GM12878 (cell line): Measurements from ENCODE around the gene RBM18. TPM values are rescaled to one million over a fixed set of nuclear protein-coding genes. Genes with fewer than 3 reads are reported as not detected.

Experiments used
- ATAC-seq: fragments of 200-7000 bp; cut with Tn5 transposase; 3 replicates; pipeline ENCODE4 v1.9.1; 2020; ENCODE audit warnings: mild to moderate bottlenecking, moderate library complexity
- BruUV-seq: library from RNA; stranded (reverse); fragments of 400-500 nt; replicated peaks from 2 replicates; lab custom pipeline; 2021; lab: Mats Ljungman, UMichigan
- CTCF ChIA-PET: fragments of 300-600 bp; sonication (Branson Sonifier 250); formaldehyde crosslinking; extraction: SDS; loops from one replicate; lab custom pipeline; 2021; ENCODE audit warnings: inconsistent platforms; lab: Yijun Ruan, JAX
- POLR2A ChIA-PET: fragments of 350-600 bp; formaldehyde crosslinking; extraction: SDS; loops from one replicate; lab custom pipeline; 2021; ENCODE audit warnings: inconsistent platforms; lab: Charles Lee
- RAD21 ChIA-PET: fragments of 300-600 bp; sonication (Branson Sonifier 250); formaldehyde crosslinking; loops from one replicate; lab custom pipeline; 2023; ENCODE audit warnings: antibody characterized with exemption; ENCODE audit not compliant: unreplicated experiment; lab: Charles Lee
- SMC1A ChIA-PET: fragments of 300-600 bp; sonication (Branson Sonifier 250); formaldehyde crosslinking; loops from one replicate; lab custom pipeline; 2023; ENCODE audit not compliant: unreplicated experiment, uncharacterized antibody; lab: Charles Lee
- DNase-seq: peaks from one replicate; pipeline ENCODE4 v3.0.0-alpha.2; 2011; ENCODE audit warnings: low read depth, low spot score
- FAIRE-seq: peaks from 3 replicates; lab custom pipeline; 2011; peaks lifted over from hg19 to GRCh38; lab: Jason Lieb, UNC
- H2AFZ ChIP-seq: 2 replicates; pipeline ENCODE4 v1.6.0; 2011; ENCODE audit warnings: low read depth, low read length, control low read depth; ENCODE audit not compliant: control insufficient read depth
- H3K27ac ChIP-seq: 2 replicates; pipeline ENCODE4 v1.5.1; 2011; ENCODE audit warnings: control low read depth; ENCODE audit not compliant: control insufficient read depth, insufficient read depth
- H3K27me3 ChIP-seq, 2 experiments: replicated peaks in 1 of 2; 2 replicates each; pipeline versions ENCODE4 v1.6.0 to v1.6.1; 2011; ENCODE audit warnings: low read length in 1 of 2; ENCODE audit not compliant: control insufficient read depth in 2 of 2, insufficient read depth in 2 of 2
- H3K36me3 ChIP-seq, 2 experiments: 2 replicates each; pipeline ENCODE4 v1.5.1; 2011; ENCODE audit warnings: low read length in 1 of 2; ENCODE audit not compliant: control insufficient read depth in 2 of 2, insufficient read depth in 2 of 2
- H3K4me1 ChIP-seq: 2 replicates; pipeline ENCODE4 v1.6.1; 2011; ENCODE audit warnings: mild to moderate bottlenecking, low read length, moderate library complexity, mixed read lengths; ENCODE audit not compliant: control insufficient read depth, insufficient read depth
- H3K4me2 ChIP-seq: 2 replicates; pipeline ENCODE4 v1.6.0; 2011; ENCODE audit warnings: control low read depth; ENCODE audit not compliant: control insufficient read depth, insufficient read depth
- H3K4me3 ChIP-seq: fragments of 200-600 bp; sonication (generic); 2 replicates; pipeline ENCODE4 v1.5.1; 2016
- H3K79me2 ChIP-seq: 2 replicates; pipeline ENCODE4 v1.6.0; 2011; ENCODE audit warnings: low read length; ENCODE audit not compliant: control insufficient read depth, insufficient read depth
- H3K9ac ChIP-seq: 2 replicates; pipeline ENCODE4 v1.8.0; 2011; ENCODE audit warnings: low read length, control low read depth, mixed read lengths; ENCODE audit not compliant: control insufficient read depth, insufficient read depth
- H3K9me3 ChIP-seq: replicated peaks from 3 replicates; pipeline ENCODE4 v1.5.1; 2011; ENCODE audit warnings: mild to moderate bottlenecking, low read length; ENCODE audit not compliant: control insufficient read depth, insufficient read depth
- H4K20me1 ChIP-seq: 2 replicates; pipeline ENCODE4 v1.6.0; 2011; ENCODE audit not compliant: control insufficient read depth, insufficient read depth
- CEBPZ ChIP-seq: fragments of 150-350 bp; IDR thresholded peaks from 2 replicates; pipeline ENCODE4 v1.6.1; 2016; ENCODE audit warnings: low read depth, low read length
- CHD1 ChIP-seq: IDR thresholded peaks from 2 replicates; pipeline ENCODE4 v1.6.1; 2012; ENCODE audit warnings: low read depth, low read length, improper control_type of control experiment
- POLR2A ChIP-seq: IDR thresholded peaks from 2 replicates; pipeline ENCODE4 v1.6.1; 2011; ENCODE audit warnings: low read depth, mild to moderate bottlenecking, low read length
- SREBF2 ChIP-seq: IDR thresholded peaks from 2 replicates; pipeline ENCODE4 v1.6.1; 2012; ENCODE audit warnings: mild to moderate bottlenecking, low read length
- WGBS: methylation state at CpG from one replicate; pipeline ENCODE4 v1.1.6; 2016; ENCODE audit warnings: low lambda C conversion rate; ENCODE audit not compliant: insufficient replicate concordance, insufficient coverage; ENCODE audit errors: missing lambda C conversion rate; 5-methylcytosine and 5-hydroxymethylcytosine counted together
- in situ Hi-C: fragments of 300-500 bp; cut with MboI; formaldehyde crosslinking; loops from 9 replicates; pipeline ENCODE4 v1.14.3; 2018; ENCODE audit warnings: mixed read lengths
- intact Hi-C: fragments of 100-400 bp; cut with micrococcal nuclease; formaldehyde crosslinking; loops from one replicate; pipeline ENCODE4 v1.14.2; 2022; ENCODE audit not compliant: unreplicated experiment
- polyA plus RNA-seq, 11 experiments: library from polyadenylated mRNA; depleted of rRNA in 4 of 11; unstranded in 6 of 11; stranded (reverse) in 5 of 11; fragments of >200 nt; fragmentation: Nextera tagmentation in 4 of 11; fragmentation: Illumina TruSeq in 1 of 11; extraction: Ambion mirVana in 4 of 11; extraction: Trizol in 1 of 11; gene quantifications; 1 replicate in 1 of 11; 2 replicates in 10 of 11; pipeline versions ENCODE4 v1.2.1 to v1.2.3, GENCODE V29; 2011 to 2016; ENCODE audit warnings: inconsistent platforms in 2 of 11, missing spikeins in 2 of 11, low read depth in 1 of 11
- total RNA-seq, 4 experiments: library from RNA; depleted of rRNA in 3 of 4; stranded (reverse); fragments of >200 nt in 3 of 4; fragmentation: Illumina TruSeq in 1 of 4; extraction: Trizol in 1 of 4; gene quantifications; 2 replicates each; pipeline versions ENCODE4 v1.2.1 to v1.2.3, GENCODE V29; 2013 to 2021
- TF ChIP-seq, protein P1 (sequence below): fragments of 450-650 bp; IDR thresholded peaks from 2 replicates; pipeline ENCODE4 v1.6.1; 2016; ENCODE audit warnings: mild to moderate bottlenecking

RBM18 gene
- total and polyA plus RNA-seq, 10 of the 15 experiments (the other 5 are each of a cell fraction or from before 2014, with no cell fraction given) = 6.4 to 46.8 (median 30.4) TPM

- TF ChIP-seq CHD1 (no peak), CEBPZ (no peak), SREBF2 (no peak), POLR2A (no peak)
- TF ChIP-seq, protein P1, sequence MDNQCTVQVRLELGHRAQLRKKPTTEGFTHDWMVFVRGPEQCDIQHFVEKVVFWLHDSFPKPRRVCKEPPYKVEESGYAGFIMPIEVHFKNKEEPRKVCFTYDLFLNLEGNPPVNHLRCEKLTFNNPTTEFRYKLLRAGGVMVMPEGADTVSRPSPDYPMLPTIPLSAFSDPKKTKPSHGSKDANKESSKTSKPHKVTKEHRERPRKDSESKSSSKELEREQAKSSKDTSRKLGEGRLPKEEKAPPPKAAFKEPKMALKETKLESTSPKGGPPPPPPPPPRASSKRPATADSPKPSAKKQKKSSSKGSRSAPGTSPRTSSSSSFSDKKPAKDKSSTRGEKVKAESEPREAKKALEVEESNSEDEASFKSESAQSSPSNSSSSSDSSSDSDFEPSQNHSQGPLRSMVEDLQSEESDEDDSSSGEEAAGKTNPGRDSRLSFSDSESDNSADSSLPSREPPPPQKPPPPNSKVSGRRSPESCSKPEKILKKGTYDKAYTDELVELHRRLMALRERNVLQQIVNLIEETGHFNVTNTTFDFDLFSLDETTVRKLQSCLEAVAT = no peak
- ChIA-PET POLR2A (no interaction called here), SMC1A (no interaction called here), CTCF (no interaction called here), RAD21 (no interaction called here)
- no peak for DNase-seq
- 2% methylated on average over 4 of the region's 4 CpGs for WGBS
- Histone ChIP-seq H3K27ac (no peak overlapping the region), H3K9ac (no peak overlapping the region), H3K27me3 (peaks cover 18 to 31% of the 10 kb centered on the region in 2 experiments), H3K4me1 (no peaks in the 10 kb centered on the region), H3K9me3 (no peaks in the 10 kb centered on the region; the same call in 2 of the 3 replicates), H2AFZ (no peak overlapping the region), H3K79me2 (no peaks in the 10 kb centered on the region), H3K4me2 (no peak overlapping the region), H3K4me3 (no peak overlapping the region), H3K36me3 (no peaks in the 10 kb centered on the region), H4K20me1 (0 out of 2 replicates have a peak, but pooled peaks cover 3% of the 10 kb centered on the region)
- BruUV-seq = no TSS peak
- no peak for ATAC-seq
- intact Hi-C loops = no loop called here
- in situ Hi-C loops = no loop called here
- FAIRE-seq = no peak
Observed at GRCh38 chr9:122217640-122218039, 47.0 kb downstream of the RBM18 start.
